Thoracic aorta (tissue), 2 donors: ENCODE measurements around the gene CCDC141. TPM values are rescaled to one million over a fixed set of nuclear protein-coding genes. Genes with fewer than 3 reads are reported as not detected.

ENCODE experiments used
- ATAC-seq: fragments of 150-250 bp; one replicate; pipeline ENCODE4 v1.8.0; 2017; ENCODE audit warnings: low read depth; ENCODE audit not compliant: insufficient number of reproducible peaks, low FRiP score
- DNase-seq: peaks from one replicate; pipeline ENCODE4 v3.0.0-alpha.2; 2020; ENCODE audit warnings: low spot score
- H3K27ac ChIP-seq, 2 donors: fragments of 200-600 bp; sonication (generic); 1 replicate in 1 of 2; 2 replicates in 1 of 2; pipeline ENCODE4 v1.5.1; 2016; ENCODE audit warnings: mild to moderate bottlenecking in 2 of 2, moderate library complexity in 2 of 2
- H3K27me3 ChIP-seq: fragments of 200-600 bp; sonication (generic); replicated peaks from 2 replicates; pipeline ENCODE4 v1.6.0; 2016; ENCODE audit warnings: mild to moderate bottlenecking; ENCODE audit not compliant: insufficient read depth
- H3K36me3 ChIP-seq: fragments of 200-600 bp; sonication (generic); one replicate; pipeline ENCODE4 v1.5.1; 2016
- H3K4me1 ChIP-seq, 2 donors: fragments of 200-600 bp; sonication (generic); 1 replicate in 1 of 2; 2 replicates in 1 of 2; pipeline versions ENCODE4 v1.5.1 to v1.6.0; 2016; ENCODE audit warnings: low read depth in 2 of 2, mild to moderate bottlenecking in 1 of 2; ENCODE audit not compliant: control insufficient read depth in 1 of 2
- H3K4me3 ChIP-seq: fragments of 200-600 bp; sonication (generic); 2 replicates; pipeline ENCODE4 v1.5.1; 2016; ENCODE audit warnings: mild to moderate bottlenecking
- H3K9me3 ChIP-seq: fragments of 200-600 bp; sonication (generic); 2 replicates; pipeline ENCODE4 v1.5.1; 2016
- CTCF ChIP-seq: fragments of 200-600 bp; sonication (generic); IDR thresholded peaks from one replicate; pipeline ENCODE4 v1.5.1; 2019; ENCODE audit warnings: antibody characterized with exemption
- total RNA-seq, 2 donors: library from RNA; depleted of rRNA; stranded (reverse); fragments of >200 nt; gene quantifications; one replicate each; pipeline versions ENCODE4 v1.1.0 to v1.2.3, GENCODE V29; 2016

Gene CCDC141
- total RNA-seq, 2 donors from 2014 or later, result 2.4 to 4.8 TPM

GRCh38 chr2:178858896-178859625 lies 190.9 kb downstream of the CCDC141 start:
- H3K9me3 ChIP-seq, result no peaks in the 10 kb centered on the region
- no peaks in the 10 kb centered on the region for H3K36me3 ChIP-seq
- no peak for TF ChIP-seq CTCF
- DNase-seq (no peak), ATAC-seq (no peak)
- H3K27me3 ChIP-seq, result no peaks in the 10 kb centered on the region
- H3K4me3 ChIP-seq, result no peak overlapping the region
- peak overlapping the region; percentile 50 to 86 for H3K27ac ChIP-seq
- peaks cover 26 to 60% of the 10 kb centered on the region in 2 donors for H3K4me1 ChIP-seq

DNA sequence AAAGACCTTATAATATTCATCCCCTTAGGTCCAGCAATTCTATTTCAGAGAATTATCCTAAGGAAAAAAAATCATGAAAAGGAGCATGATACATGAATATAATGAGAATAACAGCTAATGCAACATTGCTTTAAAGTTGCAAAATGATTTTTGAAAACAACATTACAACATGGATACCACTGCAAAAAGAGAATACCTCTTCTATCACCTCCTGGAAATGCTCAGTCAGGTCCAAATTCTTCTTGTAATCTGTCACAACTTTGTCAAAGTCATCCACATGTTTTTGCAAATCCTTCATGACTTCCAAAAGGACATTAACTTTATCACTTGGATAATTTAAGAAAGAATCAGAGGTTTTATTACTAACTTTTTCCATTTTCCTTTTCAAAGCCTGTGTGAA lies 194.8 kb downstream of the CCDC141 start:
- no peak for TF ChIP-seq CTCF
- DNase-seq, result no peak
- Histone ChIP-seq H3K4me1 (peaks cover 22 to 24% of the 10 kb centered on the region in 2 donors), H3K9me3 (no peaks in the 10 kb centered on the region), H3K27me3 (no peaks in the 10 kb centered on the region), H3K4me3 (no peak overlapping the region), H3K27ac (peak overlapping the region; percentile 10 to 44), H3K36me3 (no peaks in the 10 kb centered on the region)
- ATAC-seq, result no peak

DNA sequence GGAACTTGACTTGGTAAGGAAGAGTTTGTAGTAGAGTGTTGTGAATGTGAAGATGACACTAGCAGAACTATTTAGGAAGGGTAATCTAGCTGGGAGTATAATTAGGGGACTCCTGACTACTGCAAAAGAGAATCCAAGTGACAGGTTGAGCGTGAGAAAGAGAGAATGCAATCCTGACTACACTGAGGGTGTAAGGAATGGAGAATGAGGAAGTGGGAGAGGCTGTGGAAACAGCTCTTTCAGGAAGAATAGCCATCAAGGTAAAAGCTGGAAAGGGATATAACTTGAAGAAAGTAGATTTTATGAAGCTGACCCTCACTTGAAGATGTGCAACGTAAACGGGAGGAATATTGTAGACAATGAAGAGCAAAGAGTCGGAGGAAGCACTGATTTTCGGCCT lies 201.6 kb downstream of the CCDC141 start:
- no peaks in the 10 kb centered on the region for H3K9me3 ChIP-seq
- no peak for TF ChIP-seq CTCF
- H3K4me1 ChIP-seq, result peaks cover 32 to 35% of the 10 kb centered on the region in 2 donors
- no peak overlapping the region for H3K27ac ChIP-seq
- DNase-seq (no peak), ATAC-seq (no peak)
- H3K4me3 ChIP-seq, result no peak overlapping the region
- H3K27me3 ChIP-seq, result no peaks in the 10 kb centered on the region
- H3K36me3 ChIP-seq, result no peaks in the 10 kb centered on the region

DNA sequence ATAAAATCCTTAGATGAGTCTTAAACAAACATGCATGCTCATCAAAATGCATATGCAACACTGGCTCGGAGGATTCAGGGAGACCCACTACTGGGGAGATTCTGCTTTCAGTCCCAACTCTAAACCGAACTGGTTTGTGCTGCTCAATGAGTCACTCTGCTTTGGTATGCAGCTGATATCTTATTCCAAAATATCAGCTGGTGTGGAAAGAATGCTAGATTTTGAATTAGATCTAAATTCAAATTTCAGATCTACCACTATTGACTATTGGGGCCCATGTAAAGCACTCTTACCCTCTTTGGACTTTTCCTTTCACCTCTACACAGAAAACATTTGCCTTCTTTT lies 203.5 kb downstream of the CCDC141 start:
- H3K27ac ChIP-seq, result no peak overlapping the region
- TF ChIP-seq CTCF, result no peak
- H3K27me3 ChIP-seq, result no peaks in the 10 kb centered on the region
- H3K4me1 ChIP-seq, result peaks cover 32 to 35% of the 10 kb centered on the region in 2 donors
- no peak overlapping the region for H3K4me3 ChIP-seq
- no peak for DNase-seq
- H3K9me3 ChIP-seq, result no peaks in the 10 kb centered on the region
- no peaks in the 10 kb centered on the region for H3K36me3 ChIP-seq
- ATAC-seq, result no peak

GRCh38 chr2:178845566-178846457 lies 204.1 kb downstream of the CCDC141 start:
- DNase-seq, result no peak
- no peaks in the 10 kb centered on the region for H3K9me3 ChIP-seq
- no peak for ATAC-seq
- no peaks in the 10 kb centered on the region for H3K27me3 ChIP-seq
- no peak overlapping the region for H3K4me3 ChIP-seq
- no peaks in the 10 kb centered on the region for H3K36me3 ChIP-seq
- peaks cover 32 to 35% of the 10 kb centered on the region in 2 donors for H3K4me1 ChIP-seq
- no peak for TF ChIP-seq CTCF
- H3K27ac ChIP-seq, result peak overlapping the region; percentile 47 to 53
